Measurements from ENCODE around the gene RBKS.
"Not testable (repeated sequence)": the region's sequence is repeated elsewhere in the genome, so short reads cannot be mapped to it uniquely, and the experiment has no call there.

The RBKS gene

GRCh38 chr2:27904405-27904665 lies 14.1 kb upstream of the RBKS start:
- DNase-seq, result no peak

- DNase-seq, result no peak
Measured at GRCh38 chr2:27903649-27904404, 13.6 kb upstream of the RBKS start.

GRCh38 chr2:27903018-27903417 lies 12.8 kb upstream of the RBKS start:
- DNase-seq, result no peak

- DNase-seq, result no peak
Measured at GRCh38 chr2:27902098-27902497, 11.9 kb upstream of the RBKS start.

GRCh38 chr2:27901234-27901633 lies 11.0 kb upstream of the RBKS start:
- no peak for DNase-seq

GRCh38 chr2:27897717-27898116 lies 7.5 kb upstream of the RBKS start:
- no peak for DNase-seq

- DNase-seq, result no peak
Measured at GRCh38 chr2:27893006-27893405, 2.8 kb upstream of the RBKS start.

- no peak for DNase-seq
Measured at GRCh38 chr2:27891673-27892105, 1.5 kb upstream of the RBKS start.

- no peak for DNase-seq
Measured at GRCh38 chr2:27890924-27891672, 911 bp upstream of the RBKS start.

GRCh38 chr2:27889774-27890145 lies 427 bp downstream of the RBKS start:
- no peak for DNase-seq

- no peak for DNase-seq
Measured at GRCh38 chr2:27888790-27889189, 1.4 kb downstream of the RBKS start.

- DNase-seq, result no peak
Measured at GRCh38 chr2:27887830-27888229, 2.4 kb downstream of the RBKS start.

GRCh38 chr2:27887111-27887510 lies 3.1 kb downstream of the RBKS start:
- DNase-seq, result no peak

GRCh38 chr2:27886322-27886721 lies 3.9 kb downstream of the RBKS start:
- no peak for DNase-seq

- DNase-seq, result no peak
Measured at GRCh38 chr2:27885661-27886060, 4.5 kb downstream of the RBKS start.

GRCh38 chr2:27885234-27885633 lies 5.0 kb downstream of the RBKS start:
- DNase-seq, result no peak

GRCh38 chr2:27884601-27885000 lies 5.6 kb downstream of the RBKS start:
- no peak for DNase-seq

GRCh38 chr2:27882584-27882922 lies 7.6 kb downstream of the RBKS start:
- DNase-seq, result not testable (repeated sequence)

GRCh38 chr2:27881815-27882583 lies 8.2 kb downstream of the RBKS start:
- not testable (repeated sequence) for DNase-seq

GRCh38 chr2:27878825-27879224 lies 11.4 kb downstream of the RBKS start:
- DNase-seq, result no peak

- DNase-seq, result no peak
Measured at GRCh38 chr2:27875089-27875881, 14.9 kb downstream of the RBKS start.

- no peak for DNase-seq
Measured at GRCh38 chr2:27873091-27873490, 17.1 kb downstream of the RBKS start.

GRCh38 chr2:27871802-27872201 lies 18.4 kb downstream of the RBKS start:
- no peak for DNase-seq
